H9 (cell line): ENCODE measurements around the gene CRCP. TPM values are rescaled to one million over a fixed set of nuclear protein-coding genes. Genes with fewer than 3 reads are reported as not detected.
A peak's percentile ranks its signal among the peaks of the same experiment; 100 is the strongest.

Experiments used
- DNase-seq: peaks from one replicate; pipeline ENCODE4 v3.0.0-alpha.2; 2017
- H2AFZ ChIP-seq: one replicate; pipeline ENCODE4 v1.6.1; 2013; ENCODE audit warnings: mild to moderate bottlenecking, low read length, control low read depth, moderate library complexity
- H2AK5ac ChIP-seq: 2 replicates; pipeline ENCODE4 v1.6.1; 2013; ENCODE audit warnings: low read length, control low read depth, mixed read lengths; ENCODE audit not compliant: insufficient read length
- H2BK120ac ChIP-seq: one replicate; pipeline ENCODE4 v1.6.1; 2013; ENCODE audit warnings: low read depth, mild to moderate bottlenecking, low read length, control low read depth, inconsistent platforms; ENCODE audit not compliant: poor library complexity, severe bottlenecking
- H2BK12ac ChIP-seq: 2 replicates; pipeline ENCODE4 v1.6.1; 2013; ENCODE audit warnings: low read length, control low read depth, mixed read lengths, low read depth; ENCODE audit not compliant: insufficient read length
- H2BK15ac ChIP-seq: 2 replicates; pipeline ENCODE4 v1.6.1; 2013; ENCODE audit warnings: low read depth, low read length, control low read depth
- H2BK20ac ChIP-seq: one replicate; pipeline ENCODE4 v1.6.1; 2013; ENCODE audit warnings: low read depth, mild to moderate bottlenecking, low read length, control low read depth, inconsistent platforms; ENCODE audit not compliant: poor library complexity, severe bottlenecking
- H2BK5ac ChIP-seq: 2 replicates; pipeline ENCODE4 v1.6.1; 2013; ENCODE audit warnings: low read length, control low read depth, mixed read lengths; ENCODE audit not compliant: insufficient read length
- H3K14ac ChIP-seq: 2 replicates; pipeline ENCODE4 v1.6.1; 2013; ENCODE audit warnings: low read length, control low read depth; ENCODE audit not compliant: insufficient read depth
- H3K18ac ChIP-seq: 2 replicates; pipeline ENCODE4 v1.6.1; 2013; ENCODE audit warnings: low read depth, mild to moderate bottlenecking, mixed read lengths, low read length, control low read depth; ENCODE audit not compliant: insufficient read length
- H3K23ac ChIP-seq: 2 replicates; pipeline ENCODE4 v1.6.1; 2013; ENCODE audit warnings: low read length, control low read depth, mixed read lengths, low read depth; ENCODE audit not compliant: insufficient read length
- H3K23me2 ChIP-seq: 2 replicates; pipeline ENCODE4 v1.6.1; 2013; ENCODE audit warnings: low read depth, mild to moderate bottlenecking, mixed read lengths, low read length, control low read depth; ENCODE audit not compliant: insufficient read length, poor library complexity, severe bottlenecking
- H3K27ac ChIP-seq: 2 replicates; pipeline ENCODE4 v1.5.1; 2013; ENCODE audit warnings: low read length, control low read depth, mixed read lengths, low read depth; ENCODE audit not compliant: insufficient read length
- H3K27me3 ChIP-seq: 2 replicates; pipeline ENCODE4 v1.6.1; 2013; ENCODE audit warnings: low read length, control low read depth, inconsistent platforms; ENCODE audit not compliant: insufficient read depth
- H3K4ac ChIP-seq: 2 replicates; pipeline ENCODE4 v1.6.1; 2013; ENCODE audit warnings: low read depth, mild to moderate bottlenecking, control low read depth, inconsistent platforms, low read length, moderate library complexity
- H3K4me1 ChIP-seq: 2 replicates; pipeline ENCODE4 v1.6.1; 2013; ENCODE audit warnings: low read length, control low read depth, inconsistent platforms; ENCODE audit not compliant: insufficient read depth
- H3K4me2 ChIP-seq: 2 replicates; pipeline ENCODE4 v1.6.1; 2013; ENCODE audit warnings: low read length, control low read depth, mixed read lengths; ENCODE audit not compliant: insufficient read length, insufficient read depth
- H3K56ac ChIP-seq: 2 replicates; pipeline ENCODE4 v1.6.1; 2013; ENCODE audit warnings: low read depth, mild to moderate bottlenecking, mixed read lengths, low read length, control low read depth; ENCODE audit not compliant: insufficient read length
- H3K79me1 ChIP-seq: 2 replicates; pipeline ENCODE4 v1.6.1; 2013; ENCODE audit warnings: low read depth, mild to moderate bottlenecking, moderate library complexity, low read length, control low read depth, inconsistent platforms; ENCODE audit not compliant: insufficient read depth, poor library complexity, severe bottlenecking
- H3K79me2 ChIP-seq: 2 replicates; pipeline ENCODE4 v1.6.1; 2013; ENCODE audit warnings: low read length, control low read depth, inconsistent platforms; ENCODE audit not compliant: insufficient read depth
- H3K9ac ChIP-seq: 2 replicates; pipeline ENCODE4 v1.6.1; 2013; ENCODE audit warnings: low read length, control low read depth, mixed read lengths; ENCODE audit not compliant: insufficient read length; ENCODE audit errors: extremely low read depth
- H3K9me3 ChIP-seq: one replicate; pipeline ENCODE4 v1.6.1; 2013; ENCODE audit warnings: low read depth, low read length, inconsistent platforms; ENCODE audit not compliant: control insufficient read depth
- H3T11ph ChIP-seq: one replicate; pipeline ENCODE4 v1.6.1; 2013; ENCODE audit warnings: mild to moderate bottlenecking, low read length, control low read depth, inconsistent platforms
- H4K20me1 ChIP-seq: one replicate; pipeline ENCODE4 v1.6.1; 2013; ENCODE audit not compliant: control insufficient read depth, insufficient read length, insufficient read depth
- H4K5ac ChIP-seq: 2 replicates; pipeline ENCODE4 v1.6.1; 2013; ENCODE audit warnings: low read depth, mild to moderate bottlenecking, mixed read lengths, low read length, control low read depth; ENCODE audit not compliant: insufficient read length
- H4K8ac ChIP-seq: replicated peaks from 2 replicates; pipeline ENCODE4 v1.6.1; 2013; ENCODE audit warnings: low read length, control low read depth, mixed read lengths, low read depth; ENCODE audit not compliant: insufficient read length
- H4K91ac ChIP-seq: 2 replicates; pipeline ENCODE4 v1.6.1; 2013; ENCODE audit warnings: low read depth, mild to moderate bottlenecking, moderate library complexity, mixed read lengths, low read length, control low read depth; ENCODE audit not compliant: insufficient read length
- H3K27ac Mint-ChIP-seq, 3 experiments: 2 replicates in 2 of 3; 3 replicates in 1 of 3; pipeline ENCODE4 v1.8.0; 2020 to 2021; ENCODE audit warnings: mixed read lengths in 3 of 3, mild to moderate bottlenecking in 1 of 3, moderate library complexity in 1 of 3
- H3K27me3 Mint-ChIP-seq: 2 replicates; pipeline ENCODE4 v1.8.0; 2021; ENCODE audit warnings: low read depth, mild to moderate bottlenecking, moderate library complexity, mixed read lengths
- H3K36me3 Mint-ChIP-seq, 3 experiments: 2 replicates in 2 of 3; 3 replicates in 1 of 3; pipeline ENCODE4 v1.8.0; 2020 to 2021; ENCODE audit warnings: low read depth in 3 of 3, mixed read lengths in 3 of 3; ENCODE audit not compliant: insufficient read depth in 1 of 3
- H3K4me1 Mint-ChIP-seq, 2 experiments: 2 replicates each; pipeline ENCODE4 v1.8.0; 2020; ENCODE audit warnings: mixed read lengths in 2 of 2
- H3K4me3 Mint-ChIP-seq, 2 experiments: 2 replicates in 1 of 2; 3 replicates in 1 of 2; pipeline ENCODE4 v1.8.0; 2020 to 2021; ENCODE audit warnings: mild to moderate bottlenecking in 2 of 2, mixed read lengths in 2 of 2, moderate library complexity in 1 of 2
- H3K9me3 Mint-ChIP-seq, 2 experiments: 2 replicates in 1 of 2; 3 replicates in 1 of 2; pipeline ENCODE4 v1.8.0; 2020; ENCODE audit warnings: mild to moderate bottlenecking in 2 of 2, mixed read lengths in 2 of 2, moderate library complexity in 1 of 2
- CTCF ChIP-seq: fragments of 200-600 bp; sonication (generic); conservative IDR thresholded peaks from 3 replicates; pipeline ENCODE4 v1.8.0; 2021; ENCODE audit warnings: antibody characterized with exemption, mild to moderate bottlenecking
- WGBS: extraction: QIAGEN DNeasy Blood & Tissue Kit; methylation state at CpG from one replicate; pipeline ENCODE4 v1.1.7; 2013; ENCODE audit warnings: missing lambda C conversion rate, low lambda C conversion rate, mixed read lengths; ENCODE audit not compliant: insufficient read length; ENCODE audit errors: extremely low coverage; 5-methylcytosine and 5-hydroxymethylcytosine counted together
- total RNA-seq: library from RNA; stranded (reverse); gene quantifications from 2 replicates; pipeline ENCODE4 v1.2.1, GENCODE V29; 2021

Gene CRCP
- total RNA-seq, 1 experiment from 2014 or later = 39.0 TPM

GRCh38 chr7:66078067-66078466 is 36.6 kb upstream of the CRCP start:
- H3K36me3 Mint-ChIP-seq = peaks cover 6 to 17% (median 13%) of the 10 kb centered on the region in 3 experiments
- H3K27ac Mint-ChIP-seq = peak overlapping the region in 1 of 3 experiments; percentile 29; a peak in 1 of 7 replicates
- TF ChIP-seq CTCF = no peak
- Histone ChIP-seq H3K23ac (no peak overlapping the region), H3T11ph (no peak overlapping the region), H3K14ac (no peak overlapping the region), H4K5ac (no peak overlapping the region), H2BK12ac (no peak overlapping the region), H2AFZ (no peak overlapping the region), H2BK15ac (no peak overlapping the region), H2BK120ac (no peak overlapping the region), H3K18ac (no peak overlapping the region), H2AK5ac (no peak overlapping the region), H4K91ac (no peak overlapping the region), H3K27me3 (no peaks in the 10 kb centered on the region), H3K79me2 (no peaks in the 10 kb centered on the region), H2BK20ac (no peak overlapping the region), H3K9me3 (no peaks in the 10 kb centered on the region), H3K9ac (no peak overlapping the region), H3K56ac (no peak overlapping the region), H2BK5ac (no peak overlapping the region), H3K4ac (no peak overlapping the region), H3K27ac (no peak overlapping the region), H3K23me2 (peaks cover 4% of the 10 kb centered on the region), H3K79me1 (peaks cover 6% of the 10 kb centered on the region), H3K4me2 (no peak overlapping the region), H4K20me1 (no peaks in the 10 kb centered on the region), H4K8ac (no peak overlapping the region), H3K4me1 (peaks cover 3% of the 10 kb centered on the region; the same call in 1 of the 2 replicates)
- no peak for DNase-seq
- no CpG with 5 or more reads among the region's 5 CpGs for WGBS
- H3K9me3 Mint-ChIP-seq = no peaks in the 10 kb centered on the region
- H3K27me3 Mint-ChIP-seq = peaks cover 2% of the 10 kb centered on the region; the same call in 1 of the 2 replicates
- peaks cover 8 to 16% of the 10 kb centered on the region in 2 experiments for H3K4me1 Mint-ChIP-seq
- H3K4me3 Mint-ChIP-seq = no peak overlapping the region
